Activated CD4-positive, alpha-beta T cell treated with anti-CD3 and anti-CD28 coated beads for 24 hours (primary cell): ENCODE results near the gene BSN.
A peak's percentile ranks its signal among the peaks of the same experiment; 100 is the strongest.
"Not testable (repeated sequence)": the region's sequence is repeated elsewhere in the genome, so short reads cannot be mapped to it uniquely, and the experiment has no call there.

Experiments used
- DNase-seq, 2 donors: peaks; one replicate each; pipeline ENCODE4 v3.0.0-alpha.2; 2020; ENCODE audit warnings: low read depth in 2 of 2

BSN gene

DNA sequence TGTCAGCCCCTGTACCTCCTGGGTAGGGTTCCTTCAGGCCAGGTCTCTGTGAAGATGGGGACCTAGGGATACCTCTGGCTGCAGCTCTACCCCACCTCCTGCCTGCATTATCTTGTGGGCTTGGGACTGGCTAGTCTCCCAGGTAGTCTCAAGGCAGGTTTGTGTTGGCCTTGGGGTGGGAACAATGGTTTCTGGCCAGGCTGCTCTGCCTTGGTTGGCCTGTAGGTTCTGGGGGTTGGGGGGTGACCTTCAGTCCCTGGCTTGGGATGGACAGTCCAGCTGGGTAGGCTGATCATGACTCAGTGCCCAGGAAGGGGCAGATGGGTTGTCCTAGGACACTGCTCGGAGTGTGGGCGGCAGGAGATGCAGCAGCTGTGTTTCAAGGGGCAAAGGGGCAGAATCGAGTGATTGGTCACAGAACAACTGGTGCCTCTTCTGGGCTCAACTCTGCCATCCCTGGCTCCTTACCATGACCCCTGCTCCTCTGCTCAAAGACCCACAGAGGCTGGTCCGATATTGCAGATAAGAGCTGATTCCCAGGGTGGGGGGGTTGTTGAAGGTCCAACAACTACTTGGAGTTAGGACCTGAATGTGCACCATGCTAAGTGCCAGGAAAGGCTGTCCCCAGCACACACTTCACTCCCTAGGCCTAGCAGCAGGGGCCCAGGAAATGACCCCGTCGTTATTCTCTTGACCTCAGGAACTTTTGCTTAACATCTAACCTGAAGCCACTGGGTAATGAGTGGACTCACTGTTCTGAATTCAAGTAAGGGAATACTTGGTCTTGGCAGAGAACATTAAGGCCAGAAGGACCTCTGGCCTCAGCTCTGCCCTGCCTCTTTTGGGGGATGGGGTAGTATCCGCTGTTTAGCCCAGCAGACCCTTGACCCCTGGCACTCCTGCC, 18.1 kb upstream of the BSN start:
- no peak for DNase-seq

DNA sequence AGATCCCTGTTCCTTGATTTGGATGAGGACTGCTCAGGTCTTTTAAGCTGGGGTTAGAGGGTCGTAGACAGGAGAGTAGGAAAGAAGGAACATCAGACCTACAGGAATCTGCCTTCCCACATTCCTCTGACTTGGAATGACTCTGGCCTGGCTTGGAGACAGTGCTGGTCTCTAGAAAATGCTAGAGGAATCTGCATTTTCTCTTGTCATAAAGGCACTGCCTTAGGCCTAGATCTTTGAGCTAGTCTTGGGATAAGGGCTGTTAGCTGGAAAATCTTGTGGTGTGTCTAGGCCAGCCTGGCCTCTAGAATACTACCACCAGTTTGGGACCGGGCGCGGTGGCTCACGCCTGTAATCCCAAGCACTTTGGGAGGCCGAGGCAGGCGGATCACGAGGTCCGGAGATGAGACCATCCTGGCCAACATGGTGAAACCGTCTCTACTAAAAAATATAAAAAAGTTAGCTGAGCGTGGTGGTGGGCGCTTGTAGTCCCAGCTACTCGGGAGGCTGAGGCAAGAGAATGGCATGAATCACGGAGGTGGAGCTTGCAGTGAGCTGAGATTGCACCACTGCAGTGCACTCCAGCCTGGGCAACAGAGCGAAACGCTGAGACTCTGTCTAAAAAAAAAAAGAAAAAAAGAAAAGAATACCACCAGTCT, 17.3 kb upstream of the BSN start:
- no peak for DNase-seq

DNA sequence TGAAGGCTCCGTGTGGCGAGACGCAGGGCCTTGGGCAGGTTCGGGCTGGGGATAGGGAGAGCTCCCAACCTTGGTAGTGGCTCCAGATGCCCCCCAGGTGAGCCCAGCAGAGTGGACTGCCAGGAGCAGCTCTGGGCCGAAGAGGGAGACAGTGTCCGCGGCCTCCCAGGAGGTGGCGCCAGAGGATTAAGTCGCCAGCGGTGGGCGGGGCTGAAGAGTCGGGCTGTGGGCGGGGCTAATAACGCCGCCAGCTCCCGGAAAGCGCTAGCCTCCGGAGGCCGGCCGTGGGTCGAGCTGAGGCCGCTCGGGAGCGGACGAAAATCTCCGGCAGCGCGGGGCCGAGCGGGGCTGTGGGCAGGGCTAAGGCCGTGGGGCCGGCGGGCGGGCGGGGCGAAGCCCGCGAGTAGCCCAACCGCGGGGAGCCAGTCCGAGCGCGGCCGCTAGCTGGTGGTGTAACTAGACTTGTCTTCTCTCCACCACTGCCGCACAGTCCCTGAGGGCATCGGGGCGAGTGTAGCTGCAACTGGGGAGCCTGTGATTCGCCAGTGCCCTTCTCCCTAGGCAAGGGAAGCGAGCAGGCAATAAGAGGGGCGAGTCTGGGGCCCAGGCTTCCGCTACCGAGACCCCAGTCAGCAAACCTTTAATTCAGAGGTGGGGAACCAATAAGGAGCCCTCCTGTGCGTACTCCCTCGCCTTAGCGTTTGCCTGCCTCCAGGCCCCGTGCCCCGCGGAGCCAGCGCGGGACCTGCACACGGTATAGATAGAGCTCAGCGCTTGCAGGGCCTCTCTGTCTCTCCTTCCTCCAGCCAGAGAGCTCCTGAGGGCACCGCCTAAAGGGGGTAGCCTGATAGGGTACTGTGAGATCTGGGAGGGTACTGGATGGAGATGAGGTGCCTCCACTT, 14.4 kb upstream of the BSN start:
- DNase-seq = peak; percentile 91 to 93

DNA sequence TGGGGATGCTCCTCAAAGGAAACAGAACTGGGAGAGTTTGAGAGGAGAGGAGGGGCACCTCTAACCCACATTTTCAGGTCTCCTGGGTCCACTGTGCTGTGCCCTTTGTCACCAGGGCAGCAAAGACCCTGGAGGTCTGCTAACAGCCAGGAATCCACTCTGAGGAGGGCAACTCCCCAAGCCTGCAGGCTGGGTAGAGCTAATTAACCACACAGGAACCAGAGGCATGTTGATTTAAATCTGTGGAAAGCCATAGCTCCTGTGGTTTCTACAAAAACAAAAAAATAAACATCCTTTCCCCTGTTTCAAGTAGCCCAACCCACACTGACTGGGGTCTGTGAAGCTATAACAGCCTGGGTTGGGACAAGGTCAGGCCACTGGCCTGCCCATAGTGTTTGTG, 2.2 kb upstream of the BSN start:
- DNase-seq = no peak

DNA sequence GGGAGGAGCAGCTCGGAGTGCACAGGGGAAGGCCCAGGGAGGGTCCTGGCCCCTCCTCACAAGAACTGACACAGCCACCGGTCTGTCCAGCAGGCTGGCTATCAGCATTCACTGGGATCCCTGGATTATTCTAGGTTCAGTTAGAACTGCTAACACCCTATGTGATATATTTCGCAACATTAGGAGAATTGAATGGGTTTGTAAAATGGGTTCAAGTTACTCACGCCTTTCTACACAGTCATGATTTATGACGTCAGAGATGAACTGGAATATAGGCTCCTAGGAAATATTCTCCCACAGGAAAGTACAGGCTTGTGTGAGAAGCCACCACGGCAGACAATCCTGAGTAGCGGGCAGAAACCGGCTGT, 969 bp upstream of the BSN start:
- DNase-seq = no peak

DNA sequence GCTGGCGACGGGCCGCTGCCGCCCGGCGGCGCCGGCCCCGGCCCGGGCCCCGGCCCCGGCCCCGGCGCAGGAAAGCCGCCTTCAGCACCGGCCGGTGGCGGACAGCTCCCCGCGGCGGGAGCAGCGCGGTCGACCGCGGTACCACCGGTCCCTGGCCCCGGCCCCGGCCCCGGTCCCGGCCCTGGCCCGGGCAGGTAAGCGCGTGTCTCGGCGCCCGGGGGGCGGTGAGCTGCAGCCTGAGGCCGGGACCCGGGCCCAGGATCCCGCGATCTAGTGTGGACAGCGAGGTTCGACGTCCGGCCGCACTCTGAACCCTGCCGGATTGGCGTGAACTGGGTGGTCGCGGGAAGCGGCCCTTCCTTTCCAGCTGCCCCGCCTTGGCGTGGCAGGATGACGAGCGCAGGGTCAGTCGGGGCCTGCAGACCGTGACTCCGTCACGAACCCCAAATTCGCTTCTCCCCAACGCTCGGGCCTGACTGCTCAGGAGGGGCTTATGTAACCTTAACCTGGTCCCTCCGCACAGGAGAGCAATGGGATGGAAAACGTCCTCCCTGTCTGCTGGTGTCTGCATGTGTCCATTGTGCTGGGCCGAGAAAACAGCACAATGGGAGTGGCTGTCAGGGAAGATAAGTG, 472 bp downstream of the BSN start:
- DNase-seq = peak; percentile 37 to 40

DNA sequence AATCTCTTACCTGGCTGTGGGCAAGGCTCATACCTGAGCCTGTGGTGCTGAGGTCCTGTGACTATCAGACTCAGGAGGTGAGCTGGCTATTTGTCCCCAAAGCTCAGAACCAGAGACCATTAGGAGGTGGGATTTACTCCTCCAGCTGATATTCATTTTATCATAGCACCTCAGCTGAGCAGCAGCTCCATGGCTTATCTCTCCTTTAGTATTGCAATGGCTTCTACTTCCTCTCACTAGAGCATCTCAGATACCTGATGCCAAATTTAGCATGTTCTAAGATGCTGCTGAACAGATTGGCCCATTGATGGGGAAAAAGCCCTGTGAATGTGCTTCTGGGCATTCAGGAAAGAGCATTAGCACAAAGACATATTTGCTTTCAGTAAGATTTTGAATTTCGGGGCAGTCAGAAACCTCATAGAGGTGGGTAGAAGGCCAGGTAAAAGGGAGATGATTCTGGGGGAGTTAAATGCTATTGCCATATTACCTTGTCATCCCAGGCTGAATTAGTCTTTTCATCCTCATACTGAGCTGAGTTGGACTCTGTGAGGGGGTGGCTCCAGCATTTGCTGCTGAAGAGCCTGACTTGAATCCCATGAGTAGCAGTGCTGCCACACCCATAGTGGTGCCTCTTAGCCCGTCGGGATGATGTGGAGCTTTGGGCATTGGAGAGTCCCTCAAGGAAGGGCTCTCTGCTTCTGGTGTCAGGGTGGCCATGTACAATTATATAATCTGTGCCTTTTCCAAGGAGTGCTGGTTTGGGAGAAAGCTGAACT, 2.4 kb downstream of the BSN start:
- DNase-seq = no peak

DNA sequence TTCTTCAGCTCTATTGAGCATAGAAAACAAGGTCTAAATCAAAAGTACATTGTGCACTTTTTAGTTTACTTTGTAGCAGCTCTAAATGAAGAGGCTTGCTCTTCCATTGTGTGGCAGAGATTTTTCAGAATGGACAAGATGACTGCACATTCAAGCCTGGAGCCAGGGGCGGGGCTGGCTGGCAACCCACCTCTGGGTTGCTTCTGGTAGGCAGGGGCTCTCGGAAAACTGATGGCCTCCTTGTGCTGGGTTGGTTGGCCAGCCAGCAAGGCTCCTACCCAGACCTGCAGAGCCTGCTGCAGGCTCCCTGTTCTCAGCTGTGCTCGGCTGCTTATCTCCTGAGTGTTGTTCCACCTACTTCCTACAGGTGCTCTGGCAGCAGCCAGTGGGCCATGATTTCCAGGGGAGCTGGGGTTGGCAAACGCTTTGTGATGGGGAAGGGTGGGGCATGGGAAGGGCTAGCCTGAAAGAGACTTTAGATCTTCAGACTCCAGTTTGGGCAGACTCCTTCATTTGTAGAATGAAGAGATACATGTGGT, 8.8 kb downstream of the BSN start:
- DNase-seq = no peak

DNA sequence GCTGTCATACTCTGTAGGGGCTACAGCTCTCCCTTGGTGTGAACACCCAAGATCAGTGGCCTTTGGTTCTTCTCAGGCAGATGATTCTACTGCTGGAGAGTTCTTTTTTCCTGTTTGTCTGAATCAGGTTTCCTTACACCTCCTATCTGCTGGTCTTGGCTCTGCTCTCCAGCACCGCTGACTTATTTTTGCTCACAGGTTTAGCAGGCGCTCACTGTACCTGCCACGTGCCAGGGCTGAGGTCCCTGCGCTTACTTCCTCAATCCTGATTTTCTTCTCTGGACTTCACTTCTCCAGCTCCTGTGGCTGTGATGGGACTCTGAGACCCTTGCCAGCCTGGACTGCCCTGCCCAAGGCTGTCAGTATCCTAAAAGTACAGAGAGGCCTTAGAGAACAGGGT, 9.5 kb downstream of the BSN start:
- no peak for DNase-seq

DNA sequence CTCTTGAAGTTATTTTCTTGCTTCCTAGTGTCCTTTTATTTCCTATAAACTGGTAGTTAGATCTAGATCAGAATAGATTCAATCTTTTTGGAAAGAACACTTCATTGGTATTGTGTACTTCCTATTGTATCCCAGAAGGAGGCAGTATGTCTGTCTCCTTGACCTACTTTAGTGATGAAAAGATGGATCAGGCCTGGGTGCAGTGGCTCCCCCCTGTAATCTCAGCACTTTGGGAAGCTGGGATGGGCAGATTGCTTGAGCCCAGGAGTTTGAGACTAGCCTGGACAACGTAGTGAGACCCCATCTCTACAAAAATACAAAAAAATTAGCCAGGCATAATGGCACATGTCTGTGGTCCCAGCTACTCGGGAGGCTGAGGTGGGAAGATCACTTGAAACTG, 12.0 kb downstream of the BSN start:
- no peak for DNase-seq

DNA sequence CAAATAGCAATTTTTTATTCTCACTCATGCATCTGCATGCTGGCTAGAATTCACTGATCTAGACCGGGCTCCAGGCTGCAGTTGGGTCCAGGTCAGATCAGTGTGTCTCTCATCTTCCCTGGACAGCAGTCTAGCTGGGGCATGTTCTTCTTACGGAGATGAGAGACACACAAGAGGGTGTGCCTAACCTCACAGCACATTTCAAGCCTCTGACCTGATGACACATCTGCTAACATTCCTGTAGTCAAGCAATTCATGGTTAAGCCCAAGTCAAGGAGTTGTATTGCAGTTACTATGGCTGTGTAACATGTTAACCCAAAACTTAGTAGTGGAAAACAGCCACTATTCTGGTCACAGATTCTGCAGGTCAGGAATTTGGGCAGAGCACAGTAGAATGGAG, 13.1 kb downstream of the BSN start:
- DNase-seq = no peak

DNA sequence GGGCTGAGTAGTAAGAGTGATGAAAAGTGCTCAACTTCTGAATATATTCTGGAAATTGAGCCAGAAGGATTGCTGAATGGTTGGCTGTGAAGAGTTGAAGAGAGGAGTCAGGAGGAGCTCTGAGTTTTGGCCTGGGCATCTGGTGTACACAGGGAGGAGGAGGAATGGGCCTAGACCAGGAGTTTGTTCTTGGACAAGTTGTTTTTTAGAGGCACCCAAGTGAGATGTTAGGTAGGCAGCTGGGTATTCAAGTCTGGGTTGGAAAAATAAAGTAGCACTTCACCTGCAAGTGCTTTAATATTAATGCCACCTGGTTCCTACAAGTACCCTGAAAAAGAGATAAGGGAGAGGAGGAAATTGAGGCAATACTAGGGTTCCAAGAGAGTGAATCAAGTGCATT, 14.7 kb downstream of the BSN start:
- DNase-seq = no peak

DNA sequence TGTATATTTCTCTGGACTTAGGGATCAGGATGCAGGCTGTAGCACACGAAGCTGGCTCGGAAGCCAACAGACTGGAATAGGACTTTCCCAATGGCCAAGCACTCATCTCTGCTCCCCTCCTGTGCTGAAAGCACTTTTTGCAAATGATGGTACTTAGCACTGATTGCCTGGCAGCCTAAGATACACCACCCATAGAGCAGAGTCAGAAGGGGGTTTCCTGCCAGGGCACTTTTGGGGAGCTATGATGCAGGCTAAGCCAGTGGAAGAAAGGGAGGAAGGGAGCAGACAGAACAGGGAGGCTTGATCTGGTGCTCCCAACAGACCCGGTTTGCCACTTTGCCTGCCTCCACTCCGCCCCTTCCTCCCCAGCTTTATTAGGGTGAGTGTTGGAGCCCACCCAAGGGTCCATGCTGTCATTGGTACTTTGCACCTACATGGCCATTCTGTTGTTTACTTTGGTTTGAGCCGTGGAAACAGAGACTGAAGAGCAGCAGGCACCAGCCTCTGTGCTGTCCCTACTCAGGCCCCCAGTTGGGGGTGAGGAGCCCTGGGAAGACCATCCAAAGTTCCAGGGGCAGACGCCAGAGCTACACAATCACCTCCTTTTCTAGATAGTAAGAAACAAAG, 15.9 kb downstream of the BSN start:
- no peak for DNase-seq

DNA sequence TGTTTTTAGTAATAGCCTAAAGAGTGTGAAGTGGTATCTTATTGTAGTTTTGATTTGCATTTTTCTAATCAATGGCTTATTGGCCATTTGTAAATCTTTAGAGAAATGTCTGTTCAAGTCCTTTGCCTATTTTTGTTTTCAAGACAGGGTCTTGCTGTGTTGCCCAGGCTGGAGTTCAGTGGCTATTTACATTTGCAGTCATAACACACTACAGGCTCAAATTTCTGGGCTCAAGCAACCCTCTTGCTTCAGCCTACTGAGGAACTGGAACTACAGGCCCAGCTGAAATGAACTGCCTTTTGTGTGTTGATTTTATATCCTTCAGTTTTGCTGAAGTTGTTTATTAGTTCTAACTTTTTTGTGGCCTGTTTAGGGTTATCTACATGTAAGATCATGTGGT, 27.9 kb downstream of the BSN start:
- no peak for DNase-seq

DNA sequence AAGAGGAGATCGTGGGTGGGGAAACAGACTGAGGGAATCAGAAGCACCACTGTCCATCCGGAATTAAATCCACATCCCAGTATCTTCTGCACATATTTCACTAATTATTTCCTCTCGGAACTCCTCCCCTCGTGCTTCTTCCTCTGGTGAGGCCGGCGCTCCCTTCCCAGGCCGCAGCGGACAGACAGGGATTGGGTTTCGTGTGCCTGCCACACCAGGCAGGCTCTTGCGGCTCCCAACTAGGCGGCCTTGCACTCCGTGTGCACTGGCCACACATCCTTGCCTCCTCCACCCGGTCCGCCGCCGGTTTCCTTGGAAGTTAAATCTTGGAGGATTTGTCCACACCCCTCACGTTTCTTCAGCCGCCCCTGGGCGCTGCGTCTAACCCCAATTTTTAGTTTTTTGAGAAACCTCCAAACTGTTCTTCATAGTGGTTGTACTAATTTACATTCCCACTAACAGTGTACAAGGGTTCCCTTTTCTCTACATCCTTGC, 31.0 kb downstream of the BSN start:
- not testable (repeated sequence) for DNase-seq

DNA sequence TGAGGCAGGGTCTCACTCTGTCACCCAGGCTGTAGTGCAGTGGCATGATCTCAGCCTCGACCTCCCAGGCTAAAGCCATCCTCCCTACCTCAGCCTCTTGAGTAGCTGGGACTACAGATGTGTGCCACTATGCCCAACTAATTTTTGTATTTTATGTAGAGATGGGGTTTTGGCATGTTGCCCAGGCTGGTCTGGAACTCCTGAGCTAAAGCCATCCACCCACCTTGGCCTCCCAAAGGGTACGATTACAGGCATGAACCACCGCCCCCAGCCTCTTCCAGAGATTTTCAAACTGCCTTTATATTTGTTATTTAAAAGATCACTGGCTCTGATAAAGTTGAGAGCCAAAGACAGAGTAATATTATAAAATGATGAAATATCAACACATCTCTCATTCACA, 37.3 kb downstream of the BSN start:
- no peak for DNase-seq

DNA sequence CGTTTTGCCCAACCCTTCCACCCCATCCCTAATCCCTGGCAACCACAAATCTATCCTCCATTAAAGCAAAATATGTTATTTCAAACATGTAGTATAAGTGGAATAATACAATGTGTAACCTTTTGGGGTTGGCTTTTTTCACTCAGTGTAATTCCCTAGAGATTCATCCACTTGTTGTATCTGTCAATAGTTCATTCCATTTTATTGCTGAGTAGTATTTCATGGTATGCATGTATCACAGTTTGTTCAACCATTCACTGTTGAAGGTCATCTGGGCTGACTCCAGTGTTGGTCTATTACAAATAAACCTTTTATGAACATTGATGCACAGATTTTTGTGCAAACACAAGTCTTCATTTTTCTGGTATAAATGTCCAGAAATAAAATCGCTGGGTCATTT, 38.8 kb downstream of the BSN start:
- DNase-seq = no peak

DNA sequence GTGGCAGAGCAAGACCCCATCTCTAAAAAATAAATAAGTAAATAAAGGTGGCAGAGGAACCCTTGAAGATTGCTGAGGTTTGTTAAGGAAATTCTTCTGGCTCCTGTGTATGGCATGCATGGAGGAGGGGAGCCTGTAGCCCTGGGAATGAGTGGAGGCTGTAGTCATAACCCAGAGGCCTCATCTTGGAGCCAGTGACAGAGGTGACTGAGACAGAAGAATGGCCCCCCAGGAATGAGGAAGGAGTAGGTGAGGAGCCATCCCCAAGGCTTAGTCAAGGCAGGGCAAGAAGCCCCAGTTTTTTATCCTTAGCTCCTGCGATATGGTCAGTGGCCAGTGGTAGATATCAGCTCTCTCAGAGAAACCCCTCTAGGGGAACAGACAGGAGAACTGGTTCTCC, 46.5 kb downstream of the BSN start:
- DNase-seq = no peak

DNA sequence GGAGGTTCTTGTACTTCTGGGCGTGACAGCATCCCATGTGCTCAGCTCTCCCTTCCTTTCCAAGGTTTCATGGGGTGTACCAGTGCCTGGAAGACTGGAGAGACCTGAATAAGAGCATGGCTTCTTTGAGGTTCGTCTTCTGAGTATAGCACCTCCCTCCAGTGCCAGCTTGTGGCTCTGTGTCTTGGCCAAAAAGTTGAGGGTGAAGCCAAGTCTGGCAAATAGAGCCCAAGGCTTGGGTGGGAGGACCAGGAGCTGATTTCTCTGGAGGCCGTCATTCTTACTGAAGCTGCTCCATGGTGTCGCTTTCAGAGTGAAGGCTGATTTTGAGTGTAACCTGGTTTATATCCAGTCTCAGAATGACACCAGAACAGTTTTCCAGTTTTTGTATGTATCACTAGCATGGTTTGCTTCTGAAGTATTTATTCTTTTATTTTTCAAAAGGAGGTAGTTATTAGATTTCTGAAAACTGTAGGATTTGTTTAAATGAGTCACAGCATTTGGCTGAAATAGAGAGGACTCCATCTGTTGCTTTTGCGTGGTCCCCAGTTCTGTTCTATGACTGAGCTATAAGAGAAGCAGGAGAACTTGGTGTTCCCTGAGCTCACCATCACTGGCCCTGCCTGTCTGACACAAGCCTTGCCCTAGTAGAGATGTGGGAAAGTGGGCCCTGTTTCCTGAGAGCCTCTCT, 47.2 kb downstream of the BSN start:
- DNase-seq = no peak
